ENCODE measurements around the gene FOXO1. TPM values are rescaled to one million over a fixed set of nuclear protein-coding genes. Genes with fewer than 3 reads are reported as not detected.

The FOXO1 gene
- total and polyA plus RNA-seq, 2 experiments from 2014 or later, result 32.4 to 68.0 TPM

- TF ChIP-seq ZNF462 (CRISPR knock-in tag; IDR thresholded peaks at IDR 0.05), result no peak
- no peak for TF ChIP-seq STAT1 (IDR thresholded peaks at IDR 0.05; ENCODE audit: unreplicated experiment)
- no peak for TF ChIP-seq CTCF (conservative IDR thresholded peaks at IDR 0.05; ENCODE audit: low read depth in 2 of 2)
Observed at GRCh38 chr13:40576369-40576768, 90.1 kb downstream of the FOXO1 start (continued).

GRCh38 chr13:40572961-40573360 is 93.5 kb downstream of the FOXO1 start:
- H3K9me2 ChIP-seq (ENCODE audit: insufficient read depth), result no peaks in the 10 kb centered on the region
- no peak overlapping the region for H3K4me3 Mint-ChIP-seq
- H3K4me3 ChIP-seq, result no peak overlapping the region
- H3K9me3 Mint-ChIP-seq, result no peaks in the 10 kb centered on the region
- H3K36me3 ChIP-seq (ENCODE audit: insufficient read depth), result no peaks in the 10 kb centered on the region
- 0 out of 2 replicates have a peak overlapping the region, but pooled peaks have one; percentile 23 for H3K4me2 ChIP-seq
- DNase-seq (ENCODE audit: low spot score) (no peak), ATAC-seq (no peak)
- H3F3A ChIP-seq (replicated peaks; ENCODE audit: low read depth), result no peaks in the 10 kb centered on the region; the same call in 1 of the 2 replicates
- H3K27ac ChIP-seq (ENCODE audit: low read depth), result peak overlapping the region; percentile 1; the same call in 1 of the 2 replicates
- H3K27ac Mint-ChIP-seq, result peak overlapping the region; percentile 26; the same call in 1 of the 2 replicates
- peaks cover 79% of the 10 kb centered on the region for H3K4me1 Mint-ChIP-seq
- H2AFZ ChIP-seq, result no peak overlapping the region
- H3K27me3 ChIP-seq (ENCODE audit: insufficient read depth), result no peaks in the 10 kb centered on the region
- H3K27me3 Mint-ChIP-seq (ENCODE audit: insufficient read depth, low read depth, poor library complexity), result peaks cover 5% of the 10 kb centered on the region
- H3K36me3 Mint-ChIP-seq (ENCODE audit: low read depth), result no peaks in the 10 kb centered on the region
- H4K20me1 ChIP-seq (replicated peaks; ENCODE audit: insufficient read depth), result peaks cover 65% of the 10 kb centered on the region
- peaks cover 99% of the 10 kb centered on the region for H3K79me2 ChIP-seq (replicated peaks; ENCODE audit: insufficient read depth)
- H3K4me1 ChIP-seq (ENCODE audit: insufficient read depth), result peaks cover 79% of the 10 kb centered on the region
- TF ChIP-seq ZNF462 (CRISPR knock-in tag; IDR thresholded peaks at IDR 0.05) (no peak), CREB1 (CRISPR knock-in tag; IDR thresholded peaks at IDR 0.05; ENCODE audit: low read depth) (no peak), POLR2AphosphoS5 (IDR thresholded peaks at IDR 0.05; ENCODE audit: low read depth) (no peak), JUNB (IDR thresholded peaks at IDR 0.05; ENCODE audit: unreplicated experiment) (no peak), ETS1 (IDR thresholded peaks at IDR 0.05) (no peak)
